Measurements from ENCODE around the gene FANCE. TPM values are rescaled to one million over a fixed set of nuclear protein-coding genes. Genes with fewer than 3 reads are reported as not detected.

The FANCE gene
- total and polyA plus RNA-seq, 8 donors: 5.4 to 13.7 (median 11.6) TPM

DNA sequence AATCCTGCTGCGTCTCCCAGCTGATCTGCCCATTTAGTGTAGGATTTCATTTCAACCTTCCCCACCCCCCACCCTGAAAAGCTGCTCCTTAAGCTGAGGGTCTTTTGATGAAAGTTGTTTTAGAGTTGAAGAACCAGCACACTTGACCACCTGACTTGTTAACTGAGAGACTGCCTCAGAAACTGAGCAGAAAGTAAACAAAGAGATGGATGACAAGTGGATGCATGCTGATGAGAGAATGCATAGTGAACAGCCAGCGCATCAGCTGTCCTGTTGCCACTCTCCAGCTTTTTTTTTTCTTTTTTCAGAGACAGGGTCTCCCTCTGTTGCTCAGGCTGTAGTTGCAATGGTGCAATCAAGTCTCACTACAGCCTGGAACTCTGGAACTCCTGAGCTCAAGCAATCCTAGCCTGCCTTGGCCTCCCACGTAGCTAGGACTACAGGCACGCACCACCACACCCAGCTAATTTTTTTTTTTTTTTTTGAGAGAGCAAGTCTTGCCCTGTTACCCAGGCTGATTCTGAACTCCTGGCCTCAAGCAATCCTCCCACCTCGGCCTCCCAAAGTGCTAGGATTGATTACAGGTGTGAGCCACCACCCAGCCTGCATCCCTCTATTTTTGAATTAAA, 25.5 kb downstream of the FANCE start:
- H3K4me3 ChIP-seq: no peak overlapping the region
- H3K27me3 ChIP-seq: no peaks in the 10 kb centered on the region
- no peaks in the 10 kb centered on the region for H3K4me1 ChIP-seq
- TF ChIP-seq CTCF (IDR thresholded peaks at IDR 0.05): no peak
- H3K27ac ChIP-seq: no peak overlapping the region
- intact Hi-C loops (cut with DNase I): no loop called here
- ATAC-seq: no peak
- no peak for DNase-seq
- no peaks in the 10 kb centered on the region for H3K9me3 ChIP-seq
- peaks cover 0 to 55% of the 10 kb centered on the region in 2 donors for H3K36me3 ChIP-seq

GRCh38 chr6:35478259-35478658, 26.1 kb downstream of the FANCE start:
- no peaks in the 10 kb centered on the region for H3K4me1 ChIP-seq
- intact Hi-C loops (cut with DNase I): no loop called here
- peaks cover 0 to 50% of the 10 kb centered on the region in 2 donors for H3K36me3 ChIP-seq
- no peak overlapping the region for H3K27ac ChIP-seq
- no peak for DNase-seq
- H3K27me3 ChIP-seq: no peaks in the 10 kb centered on the region
- no peak for TF ChIP-seq CTCF (IDR thresholded peaks at IDR 0.05)
- H3K4me3 ChIP-seq: no peak overlapping the region
- ATAC-seq: no peak
- no peaks in the 10 kb centered on the region for H3K9me3 ChIP-seq

DNA sequence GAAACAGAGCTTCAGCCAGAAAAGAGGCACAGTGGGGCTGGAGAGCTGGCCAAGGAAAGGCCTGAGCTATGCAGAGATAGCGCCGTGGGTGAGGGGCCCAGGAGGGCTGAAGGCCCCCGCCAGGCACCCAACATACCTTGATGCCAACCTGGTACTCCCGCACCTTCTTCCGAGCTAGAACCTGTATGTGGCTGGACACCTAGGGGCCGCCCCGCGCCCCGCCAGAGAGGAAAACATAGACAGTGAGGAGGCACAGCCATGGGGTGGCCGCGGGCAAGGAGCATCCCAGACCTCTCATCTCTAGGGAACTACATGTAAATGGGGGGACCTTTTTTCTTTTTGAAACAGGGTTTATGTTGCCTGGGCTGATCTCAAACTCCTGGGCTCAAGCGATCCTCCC, 28.0 kb downstream of the FANCE start:
- Histone ChIP-seq H3K27ac (no peak overlapping the region), H3K27me3 (no peaks in the 10 kb centered on the region), H3K36me3 (peaks cover 0 to 31% of the 10 kb centered on the region in 2 donors), H3K4me1 (peaks cover 3% of the 10 kb centered on the region in 2 donors), H3K4me3 (no peak overlapping the region), H3K9me3 (no peaks in the 10 kb centered on the region)
- TF ChIP-seq CTCF (IDR thresholded peaks at IDR 0.05): no peak
- ATAC-seq (no peak), DNase-seq (no peak)
- intact Hi-C loops (cut with DNase I): no loop called here

DNA sequence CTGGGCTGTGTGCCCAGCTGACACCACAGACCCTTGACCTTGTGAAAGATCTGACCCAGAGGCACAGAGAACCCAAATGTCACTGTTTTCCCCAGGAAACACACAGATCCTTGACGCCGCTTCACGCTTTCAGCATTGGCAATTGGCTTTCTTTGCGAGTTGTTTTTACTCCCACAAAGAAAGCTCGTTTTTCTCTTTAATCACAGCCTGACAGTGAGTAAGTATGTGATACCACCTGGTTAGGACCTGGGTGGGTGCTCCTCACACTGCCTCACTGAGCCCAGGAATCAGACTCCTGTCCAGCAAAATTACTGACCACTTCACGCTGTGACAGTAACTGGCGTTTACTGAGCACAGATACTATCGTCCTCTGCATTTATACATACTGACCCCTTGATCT, 29.1 kb downstream of the FANCE start:
- peaks cover 0 to 26% of the 10 kb centered on the region in 2 donors for H3K36me3 ChIP-seq
- no peak overlapping the region for H3K4me3 ChIP-seq
- intact Hi-C loops (cut with DNase I): no loop called here
- H3K9me3 ChIP-seq: no peaks in the 10 kb centered on the region
- H3K4me1 ChIP-seq: peaks cover 13% of the 10 kb centered on the region in 2 donors
- TF ChIP-seq CTCF (IDR thresholded peaks at IDR 0.05): no peak
- ATAC-seq (no peak), DNase-seq (no peak)
- H3K27ac ChIP-seq: no peak overlapping the region
- H3K27me3 ChIP-seq: no peaks in the 10 kb centered on the region

DNA sequence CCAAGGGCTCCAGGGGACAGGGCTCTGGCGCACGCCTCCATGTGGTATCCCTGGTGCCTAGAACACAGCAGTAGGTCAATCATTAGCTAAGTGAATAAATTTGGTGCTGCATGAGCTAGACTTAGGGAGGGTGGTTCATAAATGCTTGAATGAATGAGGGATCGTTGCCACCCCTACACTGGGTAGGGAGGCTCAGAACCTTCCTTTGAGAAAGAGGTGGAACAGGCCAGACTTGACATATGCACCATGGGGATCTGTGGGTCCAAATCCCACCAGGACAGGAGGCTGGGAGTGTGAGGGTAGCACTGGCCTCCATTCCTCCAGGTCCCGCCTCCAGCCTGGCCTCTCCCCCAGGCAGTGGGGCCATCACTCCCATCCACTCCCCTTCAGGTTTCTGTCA, 30.9 kb downstream of the FANCE start:
- H3K27me3 ChIP-seq: no peaks in the 10 kb centered on the region
- no peak for TF ChIP-seq CTCF (IDR thresholded peaks at IDR 0.05)
- no peaks in the 10 kb centered on the region for H3K9me3 ChIP-seq
- DNase-seq (no peak), ATAC-seq (no peak)
- H3K36me3 ChIP-seq: peaks cover 0 to 26% of the 10 kb centered on the region in 2 donors
- H3K4me1 ChIP-seq: peaks cover 26 to 32% of the 10 kb centered on the region in 2 donors
- H3K27ac ChIP-seq: no peak overlapping the region
- H3K4me3 ChIP-seq: no peak overlapping the region
- intact Hi-C loops (cut with DNase I): no loop called here

Data from left lung (tissue), 10 donors.